ENCODE measurements around the gene MAMDC4. TPM values are rescaled to one million over a fixed set of nuclear protein-coding genes. Genes with fewer than 3 reads are reported as not detected.
"Not testable (repeated sequence)": the region's sequence is repeated elsewhere in the genome, so short reads cannot be mapped to it uniquely, and the experiment has no call there.

Gene MAMDC4
- total RNA-seq, 1 experiment from 2014 or later, result 0.15 TPM

DNA sequence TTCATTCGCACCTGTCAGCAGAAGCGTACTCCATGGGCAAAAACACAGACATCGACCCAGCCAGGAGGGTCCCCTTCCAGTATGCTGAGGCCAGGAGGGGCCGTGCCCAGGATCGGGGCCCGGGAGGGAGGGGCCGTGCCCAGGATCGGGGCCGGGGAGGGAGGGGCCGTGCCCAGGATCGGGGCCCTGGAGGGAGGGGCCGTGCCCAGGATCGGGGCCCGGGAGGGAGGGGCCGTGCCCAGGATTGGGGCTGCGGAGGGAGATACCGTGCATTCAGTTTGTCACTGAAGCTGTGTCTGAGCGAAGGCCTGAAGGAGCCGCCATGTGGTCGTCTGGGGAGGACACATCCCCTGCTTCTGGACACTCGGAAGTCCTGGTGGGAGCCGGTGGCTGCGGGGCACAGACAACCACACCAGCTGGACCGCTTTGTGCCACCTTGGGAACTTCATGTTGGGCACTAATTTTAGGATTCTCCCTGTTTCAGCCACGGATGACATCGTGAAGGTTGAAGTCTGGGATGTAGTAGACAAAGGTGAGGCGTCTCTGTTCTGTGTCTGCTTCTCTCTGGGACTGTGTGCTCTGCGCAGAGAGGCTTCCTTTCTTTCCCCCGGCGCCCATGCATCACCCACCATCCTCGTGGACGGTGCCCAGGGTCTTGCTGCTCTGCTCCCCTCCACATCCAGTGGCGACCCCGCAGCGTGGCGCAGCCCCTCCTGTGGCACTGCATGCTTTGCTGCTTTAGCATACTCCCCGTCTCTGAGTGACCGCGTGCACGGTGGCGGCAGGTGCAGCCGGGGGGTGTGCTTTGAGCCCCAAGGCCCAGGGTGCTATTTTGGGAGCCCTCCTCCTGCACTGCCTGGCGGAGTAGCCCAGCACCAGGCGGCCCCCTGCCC is 26.6 kb upstream of the MAMDC4 start:
- no peak for DNase-seq (ENCODE audit: low spot score)

- DNase-seq (ENCODE audit: low spot score), result no peak
Measured at GRCh38 chr9:136826188-136826541, 26.0 kb upstream of the MAMDC4 start.

DNA sequence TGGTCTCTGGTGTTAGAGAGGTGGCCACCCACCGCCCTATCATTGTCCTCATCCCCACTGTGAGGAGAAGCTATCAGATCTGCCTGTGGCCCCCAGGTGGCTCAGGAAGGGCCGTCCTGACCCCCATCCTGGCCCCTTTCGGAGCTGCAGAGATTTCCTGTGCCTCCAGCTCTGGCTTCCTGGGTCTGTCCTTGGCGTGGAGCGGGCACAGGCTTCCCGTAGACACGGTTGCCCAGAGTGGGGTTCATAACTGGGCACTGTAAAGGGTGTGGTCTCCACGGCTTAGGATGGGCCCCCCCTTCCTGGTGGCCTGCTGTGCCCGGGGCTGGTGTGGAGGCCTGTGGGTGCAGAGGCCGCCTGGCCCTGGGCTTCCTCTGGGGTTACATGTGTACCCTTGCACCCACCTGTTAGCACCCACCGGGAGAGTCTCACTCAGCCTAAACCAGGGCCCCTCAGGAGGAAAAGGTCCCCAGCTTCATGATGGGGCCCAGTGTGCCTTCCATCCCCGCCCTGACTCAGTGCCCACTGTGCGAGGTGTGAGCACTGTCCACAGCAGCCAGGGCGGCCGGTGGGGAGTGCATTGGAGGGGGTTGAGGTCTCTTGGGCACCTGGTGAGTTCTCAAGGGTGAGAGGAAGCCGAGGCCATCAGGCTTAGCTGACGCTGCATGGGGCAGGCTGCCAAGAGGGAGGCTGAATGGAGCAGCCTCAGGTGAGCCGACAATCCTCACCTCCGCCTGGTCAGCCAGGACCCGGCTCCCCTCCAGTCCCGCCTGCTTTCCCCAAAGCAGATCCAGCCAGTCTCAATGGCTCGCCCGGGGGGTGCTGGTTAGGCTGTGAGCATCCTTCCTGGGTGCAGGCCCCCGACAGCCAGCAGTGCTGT is 25.2 kb upstream of the MAMDC4 start:
- no peak for DNase-seq (ENCODE audit: low spot score)

DNA sequence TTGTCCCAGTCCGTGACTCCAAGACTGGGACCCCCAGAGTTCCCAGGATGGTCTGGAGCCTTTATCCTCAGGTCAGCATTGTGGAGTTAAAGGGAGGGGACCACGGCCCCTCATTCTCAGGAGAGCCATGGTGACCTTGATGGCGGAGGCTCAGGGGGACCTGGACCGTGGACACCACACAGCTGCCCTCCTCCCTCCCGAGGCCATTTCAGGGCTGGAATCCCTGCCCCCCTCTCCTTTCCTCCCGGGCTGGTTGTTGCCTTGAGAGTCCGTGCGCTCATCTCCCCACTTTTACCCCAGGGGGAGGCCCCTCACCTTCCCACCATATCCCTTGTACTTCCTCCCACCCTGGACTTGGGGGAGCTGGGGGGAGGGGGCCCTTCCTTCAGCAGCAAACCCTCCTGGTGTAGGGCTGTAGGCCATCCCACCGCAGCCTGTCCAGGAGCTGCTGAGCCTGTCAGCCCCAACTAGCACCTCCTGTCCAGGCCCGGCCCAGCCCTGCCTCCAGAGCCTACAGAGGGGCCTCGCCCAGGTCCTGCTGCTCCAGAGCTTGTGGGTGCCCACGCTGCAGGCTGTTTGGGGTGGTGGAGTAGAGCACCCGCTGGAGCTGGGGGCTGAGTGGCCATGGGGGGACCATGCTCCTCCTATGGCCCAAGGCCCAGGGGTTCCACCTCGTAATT is 24.2 kb upstream of the MAMDC4 start:
- no peak for DNase-seq (ENCODE audit: low spot score)

GRCh38 chr9:136828474-136829140 is 23.5 kb upstream of the MAMDC4 start:
- DNase-seq (ENCODE audit: low spot score), result no peak

DNA sequence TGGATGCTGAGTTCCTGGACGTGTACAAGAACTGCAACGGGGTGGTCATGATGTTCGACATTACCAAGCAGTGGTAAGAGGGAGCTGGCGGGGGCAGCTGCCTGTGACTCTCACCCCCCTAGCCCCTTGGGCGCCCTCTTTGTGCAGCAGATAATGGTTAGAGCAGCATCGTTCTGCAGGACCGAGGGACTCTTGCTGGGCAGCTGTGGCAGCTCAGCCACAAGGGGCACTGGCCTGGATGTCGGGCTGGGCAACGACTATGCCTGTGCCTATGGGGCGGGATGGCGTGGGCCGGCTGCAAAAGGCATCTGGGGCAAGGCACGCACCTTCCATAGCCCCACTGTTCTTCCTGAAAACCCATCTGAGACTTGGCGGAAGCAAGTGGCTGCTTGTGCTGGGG is 22.7 kb upstream of the MAMDC4 start:
- no peak for DNase-seq (ENCODE audit: low spot score)

GRCh38 chr9:136829981-136830885 is 21.9 kb upstream of the MAMDC4 start:
- DNase-seq (ENCODE audit: low spot score), result no peak

DNA sequence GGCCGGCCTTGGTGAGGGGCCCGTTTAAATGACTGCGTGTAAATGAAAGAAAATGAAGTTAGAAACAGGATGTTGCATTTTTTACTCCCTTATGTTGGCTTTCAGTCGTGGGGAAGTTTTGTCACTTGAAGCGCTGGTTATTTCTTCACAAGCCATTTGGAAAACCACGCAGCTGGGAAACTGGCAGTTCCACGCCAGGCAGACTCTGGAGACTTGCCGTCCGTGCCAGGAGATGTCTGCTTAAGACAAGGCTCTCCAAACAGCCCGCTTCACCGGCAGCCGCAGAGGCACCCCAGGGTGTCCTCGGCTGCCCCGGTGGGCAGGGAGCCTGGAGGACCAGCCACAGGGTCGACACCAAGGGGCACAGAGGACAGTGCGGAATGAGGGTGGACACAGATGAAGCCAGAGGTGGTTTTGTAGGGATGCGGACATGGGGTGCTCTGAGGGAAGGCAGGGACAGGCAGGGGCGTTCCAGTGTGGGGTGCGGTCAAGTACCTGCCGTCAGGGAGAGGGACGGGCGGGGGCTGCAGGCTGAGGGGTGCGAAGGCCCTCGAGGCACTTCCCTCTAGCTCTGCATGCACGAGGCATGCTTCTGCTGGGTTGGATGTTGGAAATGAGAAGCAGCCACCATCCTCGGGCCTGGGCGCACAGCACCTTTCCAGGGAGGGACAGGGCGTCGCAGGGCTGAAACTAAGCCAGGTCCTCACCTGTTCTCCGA is 21.0 kb upstream of the MAMDC4 start:
- DNase-seq (ENCODE audit: low spot score), result no peak

DNA sequence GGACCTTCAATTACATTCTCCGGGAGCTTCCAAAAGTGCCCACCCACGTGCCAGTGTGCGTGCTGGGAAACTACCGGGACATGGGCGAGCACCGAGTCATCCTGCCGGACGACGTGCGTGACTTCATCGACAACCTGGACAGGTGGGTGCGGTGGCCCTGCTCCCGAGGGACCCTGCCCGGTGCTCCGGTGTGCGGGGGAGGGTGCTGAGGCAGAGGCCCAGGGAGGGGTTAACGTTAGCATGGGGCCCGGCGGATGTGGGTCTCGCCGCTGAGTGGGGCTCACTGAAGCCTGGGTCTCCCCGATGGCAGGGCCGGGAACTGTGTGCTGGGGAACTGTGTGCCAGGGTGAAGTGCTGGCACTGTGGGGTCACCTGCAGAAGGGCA is 20.4 kb upstream of the MAMDC4 start:
- DNase-seq (ENCODE audit: low spot score), result no peak

- DNase-seq (ENCODE audit: low spot score), result no peak
Measured at GRCh38 chr9:136832581-136832980, 19.6 kb upstream of the MAMDC4 start.

DNA sequence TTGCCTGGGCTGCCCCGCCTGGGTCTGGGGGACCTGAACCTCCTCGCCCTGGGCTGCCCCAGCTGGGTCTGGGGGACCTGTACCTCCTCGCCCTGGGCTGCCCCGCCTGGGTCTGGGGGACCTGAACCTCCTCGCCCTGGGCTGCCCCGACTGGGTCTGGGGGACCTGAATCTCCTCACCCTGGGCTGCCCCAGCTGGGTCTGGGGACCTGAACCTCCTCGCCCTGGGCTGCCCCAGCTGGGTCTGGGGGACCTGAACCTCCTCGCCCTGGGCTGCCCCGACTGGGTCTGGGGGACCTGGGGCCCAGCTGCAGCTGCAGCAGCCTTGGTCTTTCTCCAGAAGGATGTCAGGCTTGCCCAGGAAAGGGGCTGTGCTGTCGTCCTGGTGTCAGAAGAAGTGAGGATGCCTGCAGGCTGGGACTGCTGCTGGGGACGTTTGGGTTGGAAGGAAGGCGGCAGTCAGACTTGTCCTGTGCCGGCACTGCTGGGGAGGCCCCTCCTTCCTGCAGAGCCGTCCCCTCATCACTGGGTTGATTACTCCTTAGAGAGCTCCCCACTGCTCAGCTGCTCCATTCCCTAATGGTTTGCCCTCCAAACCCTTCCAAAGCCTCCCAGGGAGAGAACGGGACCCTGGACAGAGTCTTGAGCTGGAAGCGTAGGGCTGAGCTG is 18.6 kb upstream of the MAMDC4 start:
- DNase-seq (ENCODE audit: low spot score), result not testable (repeated sequence)

GRCh38 chr9:136835162-136835931 is 16.8 kb upstream of the MAMDC4 start:
- DNase-seq (ENCODE audit: low spot score), result no peak

DNA sequence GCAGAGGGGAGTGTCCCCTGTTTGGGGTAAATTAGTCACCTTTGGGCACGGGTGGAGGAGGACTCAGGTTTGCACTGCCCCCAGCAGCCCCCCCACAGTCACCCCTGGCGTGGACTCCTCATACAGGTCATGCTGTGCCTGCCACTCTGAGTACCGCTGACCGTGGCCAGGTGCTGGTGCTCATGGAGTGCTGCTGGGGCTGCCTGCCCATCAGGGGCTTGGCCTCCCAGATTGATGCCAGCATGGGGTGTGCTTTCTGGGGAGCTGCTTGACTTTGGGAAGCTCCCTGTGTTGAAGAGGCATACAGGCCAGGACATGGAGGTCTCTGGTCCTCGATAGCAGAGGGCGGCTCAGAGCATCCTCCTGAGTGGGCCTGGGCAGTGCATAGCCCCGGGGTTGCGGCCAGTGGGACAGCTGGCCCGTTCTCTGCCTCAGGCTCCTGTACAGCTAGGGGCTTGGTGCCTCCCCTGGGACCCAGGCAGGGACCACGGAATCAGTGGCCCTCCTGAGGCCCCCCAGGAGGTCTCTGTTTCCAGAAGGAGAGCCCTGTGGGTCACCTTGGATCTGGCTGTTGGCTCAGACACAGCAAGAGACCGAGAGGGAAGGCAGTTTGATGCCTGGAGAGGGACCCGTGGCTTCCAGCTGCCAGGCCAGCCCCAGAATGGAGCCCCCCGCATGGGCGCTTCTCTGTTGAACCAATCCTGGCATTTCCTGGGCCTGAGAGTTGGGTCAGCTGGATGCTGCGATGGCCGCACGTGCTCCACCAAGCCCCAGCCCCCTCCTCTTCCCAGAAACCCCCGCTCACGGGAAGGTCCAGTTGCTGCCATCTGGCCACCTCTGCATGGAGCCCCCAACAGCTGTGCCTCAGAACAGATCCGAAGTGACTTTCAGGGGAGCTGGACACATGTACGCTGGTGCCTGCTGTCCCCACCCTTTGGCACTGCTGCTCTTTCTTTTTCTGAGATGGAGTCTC is 15.9 kb upstream of the MAMDC4 start:
- DNase-seq (ENCODE audit: low spot score), result no peak

GRCh38 chr9:136837146-136837855 is 14.8 kb upstream of the MAMDC4 start:
- DNase-seq (ENCODE audit: low spot score), result no peak

DNA sequence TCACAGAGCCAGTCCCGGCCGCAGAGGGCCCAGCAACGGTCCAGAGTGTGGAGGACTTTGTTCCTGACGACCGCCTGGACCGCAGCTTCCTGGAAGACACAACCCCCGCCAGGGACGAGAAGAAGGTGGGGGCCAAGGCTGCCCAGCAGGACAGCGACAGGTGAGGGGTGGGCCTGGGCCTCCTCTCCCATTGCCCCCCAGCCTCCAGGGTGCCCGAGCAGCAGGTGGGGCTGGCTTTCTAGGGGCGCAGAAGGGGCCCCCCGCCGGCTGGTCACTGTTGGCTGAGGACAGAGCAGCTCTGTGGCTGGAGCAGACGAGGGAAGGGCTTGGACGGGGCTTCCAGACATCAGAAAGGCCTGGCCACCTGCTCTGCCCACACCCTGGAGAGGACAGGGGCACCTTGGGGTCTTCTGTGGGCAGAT is 14.3 kb upstream of the MAMDC4 start:
- DNase-seq (ENCODE audit: low spot score), result not testable (repeated sequence)

GRCh38 chr9:136838314-136839228 is 13.6 kb upstream of the MAMDC4 start:
- DNase-seq (ENCODE audit: low spot score), result no peak
